Kasumi-1 (cell line): Measurements from ENCODE around the gene KIAA1586.
"Not testable (repeated sequence)": the region's sequence is repeated elsewhere in the genome, so short reads cannot be mapped to it uniquely, and the experiment has no call there.

Experiments used
- DNase-seq, 2 experiments: peaks; one replicate each; lab custom pipeline; 2025; lab: John Stamatoyannopoulos, UW

KIAA1586 gene

DNA sequence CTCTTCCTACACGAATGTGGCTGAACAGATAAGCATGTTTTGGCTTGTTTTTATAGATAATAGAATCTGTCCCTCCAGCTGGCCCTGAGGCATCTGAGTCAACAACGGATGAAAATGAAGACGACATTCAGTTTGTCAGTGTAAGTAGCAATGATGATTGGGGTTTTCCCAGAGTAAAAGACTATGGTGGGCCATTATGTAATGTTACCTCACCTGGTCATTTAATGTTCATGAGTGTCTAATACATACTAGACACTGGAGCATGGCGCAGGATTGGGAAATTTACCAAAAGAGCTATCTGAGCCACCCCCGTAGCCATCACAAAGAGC, 728 bp downstream of the KIAA1586 start:
- DNase-seq, result not testable (repeated sequence)

DNA sequence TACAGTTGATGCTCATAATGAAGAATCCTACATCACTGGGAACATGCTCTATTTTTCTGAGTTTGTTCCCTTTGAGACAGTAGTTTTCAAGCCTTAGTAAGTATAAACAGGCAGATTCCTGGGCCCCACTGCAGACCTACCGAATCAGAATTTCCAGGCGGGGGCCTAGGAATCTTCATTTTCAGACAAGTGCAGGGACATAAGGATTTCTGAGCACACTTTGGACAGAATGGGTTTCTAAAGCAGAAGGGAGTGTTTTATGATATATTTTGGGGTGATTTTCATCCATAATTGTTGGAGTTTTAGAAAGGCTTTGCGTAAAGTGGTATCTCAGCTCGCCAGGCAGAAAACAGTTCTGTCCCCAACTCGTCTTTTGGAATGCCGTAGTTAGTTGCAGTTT, 1.4 kb downstream of the KIAA1586 start:
- DNase-seq, result not testable (repeated sequence)

DNA sequence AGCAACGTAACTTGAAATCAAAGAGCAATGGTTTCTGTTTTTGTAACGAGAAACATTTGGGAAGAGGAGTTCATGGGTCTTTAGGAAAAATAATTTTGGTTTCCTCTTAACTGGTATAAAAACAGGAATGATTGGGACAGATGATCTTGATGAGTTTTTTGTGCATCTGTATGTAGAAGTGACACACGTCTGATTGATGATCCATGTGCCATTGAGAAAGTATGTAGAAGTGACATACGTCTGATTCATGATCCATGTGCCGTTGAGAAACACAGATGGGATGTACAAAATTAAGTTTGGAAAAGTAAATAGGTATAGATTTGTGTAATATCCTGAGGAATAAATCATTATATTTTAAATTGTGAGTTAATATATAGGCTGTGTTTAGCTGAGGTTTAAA, 2.1 kb downstream of the KIAA1586 start:
- DNase-seq, result no peak

DNA sequence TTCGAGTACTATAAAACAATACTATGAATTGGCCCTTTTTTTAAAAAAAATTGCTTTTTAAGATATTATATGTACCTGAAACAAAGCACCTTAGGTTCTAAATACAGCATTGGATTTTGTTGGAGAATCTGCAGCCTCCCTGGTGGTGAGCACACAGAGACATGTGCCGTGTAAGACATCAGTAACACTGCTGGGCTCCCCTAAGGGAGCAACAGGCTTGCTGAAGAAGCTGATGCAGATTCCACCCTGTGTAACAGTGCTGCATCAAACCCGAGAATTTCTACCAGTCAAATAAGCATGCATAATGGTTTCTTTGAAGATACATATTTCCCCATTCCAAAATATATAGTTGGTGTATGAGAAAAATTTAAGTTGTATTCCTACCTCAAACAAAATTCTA, 17.4 kb downstream of the KIAA1586 start:
- DNase-seq, result no peak

DNA sequence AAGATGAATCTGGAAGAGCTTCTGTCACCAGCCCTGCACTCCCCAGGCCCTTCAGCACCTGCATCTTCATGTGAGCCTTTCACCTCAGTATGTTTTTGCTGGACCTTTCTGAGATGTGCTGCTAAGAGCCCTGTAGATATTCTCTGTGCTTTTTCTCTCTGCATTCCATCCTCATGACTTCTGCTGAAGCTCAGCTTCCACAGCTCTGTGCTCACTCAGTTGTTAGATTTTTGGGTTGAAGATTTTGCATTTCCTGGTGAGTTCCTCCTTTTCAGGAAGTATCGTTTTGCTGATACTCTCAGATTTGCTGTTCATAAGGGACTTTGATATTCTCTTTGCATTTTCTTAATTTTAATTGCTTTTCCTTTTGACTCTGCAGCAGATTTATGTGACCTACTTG, 18.3 kb downstream of the KIAA1586 start:
- no peak for DNase-seq

DNA sequence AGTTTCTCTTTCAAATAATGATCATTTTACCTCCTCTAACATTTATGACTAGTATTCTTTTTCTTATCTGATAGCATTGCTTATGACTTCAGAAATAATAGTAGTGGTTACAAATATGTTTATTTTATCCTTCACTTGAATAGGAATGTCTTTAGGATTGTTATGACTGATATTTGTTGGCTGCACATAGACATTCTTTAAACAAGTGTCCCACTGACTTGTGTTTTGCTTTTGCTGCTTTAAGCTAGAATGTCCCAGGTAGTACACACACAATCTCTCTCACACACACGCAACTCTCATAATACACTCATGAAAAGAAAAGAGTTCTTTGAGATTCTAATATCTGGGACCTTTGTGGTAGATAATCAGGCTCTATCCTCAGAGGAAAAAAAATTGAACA, 21.6 kb downstream of the KIAA1586 start:
- no peak for DNase-seq

DNA sequence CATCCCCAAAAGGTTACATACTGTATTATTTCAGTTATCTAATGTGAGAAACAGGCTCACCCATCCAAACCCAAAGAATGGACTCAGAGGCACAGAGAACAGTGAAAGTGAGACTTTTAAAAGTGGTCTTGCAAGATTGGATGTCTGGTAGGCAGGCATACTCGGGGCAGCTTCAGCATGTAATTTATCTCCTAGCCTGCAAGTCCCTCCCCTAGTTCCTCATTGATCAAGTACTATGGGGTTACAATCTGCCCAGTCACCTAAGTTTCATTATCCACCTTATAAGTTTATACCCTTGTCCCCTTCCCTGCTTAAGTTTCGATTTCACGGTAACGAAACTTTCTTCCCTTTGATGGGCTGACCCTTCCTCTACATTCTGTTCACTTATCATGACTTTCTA, 22.7 kb downstream of the KIAA1586 start:
- DNase-seq, result no peak

DNA sequence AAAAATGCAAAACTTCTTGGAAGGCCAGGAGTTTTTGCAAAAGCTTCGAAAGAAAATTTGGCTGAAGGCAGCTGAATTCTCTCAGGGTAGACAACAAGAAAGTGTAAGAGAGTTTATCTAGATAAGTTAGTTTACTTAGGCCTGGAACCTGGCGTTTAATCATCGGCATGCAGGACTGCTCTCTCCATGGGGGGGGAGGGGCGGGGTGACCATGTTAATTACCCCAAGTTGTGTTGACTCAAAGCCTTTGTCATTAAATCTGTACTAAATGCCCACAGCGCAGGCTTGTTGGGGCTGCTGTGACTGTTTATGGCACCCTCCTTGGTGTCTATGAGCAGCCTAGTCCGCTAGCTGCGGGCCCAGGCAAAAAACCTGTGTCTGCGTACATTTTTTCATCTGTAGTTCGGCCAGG, 23.4 kb downstream of the KIAA1586 start:
- no peak for DNase-seq

DNA sequence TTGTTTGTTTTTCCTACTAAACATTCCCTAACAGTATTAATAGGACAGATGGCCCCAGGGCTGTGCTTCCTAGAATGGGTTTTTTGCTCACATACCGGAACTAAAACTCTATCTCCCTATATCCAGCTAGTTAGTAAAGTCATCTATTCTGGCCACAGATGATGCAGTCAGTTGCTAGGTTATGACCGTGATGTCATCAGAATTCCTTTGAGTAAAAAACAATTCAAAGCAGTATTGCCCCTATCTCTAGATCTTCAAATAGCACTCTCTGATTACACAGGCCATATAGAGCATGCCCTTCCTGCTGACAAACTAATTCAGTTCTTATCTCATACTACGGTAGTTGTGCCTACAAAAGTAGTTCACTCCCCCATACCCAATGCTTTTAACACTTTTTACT, 25.6 kb downstream of the KIAA1586 start:
- no peak for DNase-seq

DNA sequence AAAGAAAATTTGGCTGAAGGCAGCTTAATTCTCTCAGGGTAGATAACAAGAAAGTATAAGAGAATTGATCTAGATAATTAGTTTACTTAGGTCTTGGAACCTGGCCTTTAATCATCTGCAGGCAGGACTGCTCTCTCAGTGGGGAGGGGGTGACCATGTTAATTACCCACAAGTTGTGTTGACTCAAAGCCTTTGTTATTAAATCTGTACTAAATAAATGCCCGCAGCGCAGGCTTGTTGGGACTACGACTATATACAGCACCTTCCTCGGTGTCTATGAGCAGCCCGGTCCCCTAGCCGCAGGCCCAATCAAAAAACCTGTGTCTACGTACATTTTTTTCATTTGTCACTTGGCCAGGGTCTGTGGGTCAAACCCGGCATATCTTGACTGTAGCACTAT, 27.9 kb downstream of the KIAA1586 start:
- no peak for DNase-seq

DNA sequence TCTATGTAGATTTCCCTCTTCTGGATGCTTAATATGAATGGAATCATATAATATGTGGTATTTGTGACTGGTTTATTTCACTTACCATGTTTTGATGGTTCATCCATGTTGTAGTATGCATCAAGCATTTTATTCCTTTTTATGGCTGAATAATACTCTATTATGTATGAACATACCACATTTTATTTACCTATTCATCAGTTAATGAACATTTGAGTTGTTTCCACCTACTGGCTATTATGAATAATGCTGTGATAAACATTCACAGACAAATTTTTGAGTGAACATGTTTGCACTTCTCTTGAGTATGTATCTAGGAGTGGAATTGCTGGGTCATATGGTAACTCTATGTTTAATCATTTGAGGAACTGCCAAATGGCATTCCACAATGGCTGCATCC, 28.6 kb downstream of the KIAA1586 start:
- DNase-seq, result peak in 1 of 2 experiments; percentile 8

DNA sequence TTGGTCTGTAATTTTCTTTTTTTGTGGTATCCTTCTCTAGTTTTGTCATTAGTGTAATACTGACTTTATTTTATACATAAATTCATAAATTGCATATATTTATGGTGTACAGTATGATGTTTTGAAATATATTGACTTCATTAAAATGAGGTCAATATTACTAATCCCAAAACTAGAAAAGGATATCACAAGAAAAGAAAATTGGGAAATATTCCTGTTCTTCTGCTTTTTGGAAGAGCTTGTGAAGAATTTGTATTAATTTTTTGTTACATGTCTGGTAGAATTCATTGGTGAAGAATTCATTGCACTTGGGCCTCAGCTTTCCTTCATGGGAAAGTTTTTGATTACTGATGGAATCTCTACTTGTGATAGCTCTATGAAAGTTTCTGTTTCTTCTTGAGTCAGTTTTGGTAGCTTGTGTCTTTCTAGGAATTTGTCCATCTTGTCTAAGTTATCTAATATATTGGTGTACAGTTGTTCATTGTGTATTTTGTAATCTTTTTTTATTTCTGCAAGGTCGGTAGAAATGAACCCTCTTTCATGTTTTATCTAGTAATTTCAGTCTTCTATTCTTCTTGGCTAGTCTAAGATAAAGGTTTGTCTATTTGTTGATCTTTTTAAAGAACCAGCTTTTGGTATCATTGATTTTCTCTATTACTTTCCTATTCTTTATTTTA, 32.2 kb downstream of the KIAA1586 start:
- DNase-seq, result no peak

DNA sequence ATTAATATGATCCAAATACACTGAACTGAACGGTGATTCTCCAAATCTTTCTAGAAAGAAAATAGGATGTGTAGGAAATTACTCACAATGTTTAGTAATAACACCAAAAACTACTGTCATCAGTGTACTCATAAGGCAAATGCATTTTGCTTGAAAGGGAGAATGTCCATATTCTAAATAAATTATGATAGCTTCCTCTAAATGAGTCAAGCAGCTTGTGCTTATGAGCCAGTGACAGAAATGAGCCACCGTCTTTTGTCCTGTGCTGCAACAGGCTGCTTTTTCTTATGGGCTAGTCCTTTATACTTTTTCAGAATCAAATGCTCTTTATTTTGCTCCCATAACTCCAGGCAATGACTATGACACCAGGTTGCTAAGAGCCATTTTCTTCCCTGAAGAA, 39.0 kb downstream of the KIAA1586 start:
- no peak for DNase-seq

DNA sequence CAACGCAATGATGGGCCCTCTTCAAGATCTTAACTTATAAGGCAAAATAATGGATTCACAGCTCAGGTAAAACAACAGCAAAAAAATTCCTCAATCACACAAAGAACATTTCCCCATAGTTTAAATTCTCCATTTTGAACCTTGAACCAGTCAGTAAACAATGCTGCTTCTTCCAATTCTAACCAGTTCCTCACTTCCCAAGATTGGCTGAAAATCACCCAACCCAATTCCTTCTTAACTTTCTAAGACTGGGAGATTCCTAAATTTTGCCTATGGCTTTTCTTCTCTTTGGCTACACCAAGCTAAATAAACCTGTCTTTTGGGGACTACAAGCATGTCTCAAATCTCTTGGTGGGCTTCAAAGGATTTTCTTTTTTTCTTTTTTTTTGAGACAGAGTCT, 40.4 kb downstream of the KIAA1586 start:
- no peak for DNase-seq

DNA sequence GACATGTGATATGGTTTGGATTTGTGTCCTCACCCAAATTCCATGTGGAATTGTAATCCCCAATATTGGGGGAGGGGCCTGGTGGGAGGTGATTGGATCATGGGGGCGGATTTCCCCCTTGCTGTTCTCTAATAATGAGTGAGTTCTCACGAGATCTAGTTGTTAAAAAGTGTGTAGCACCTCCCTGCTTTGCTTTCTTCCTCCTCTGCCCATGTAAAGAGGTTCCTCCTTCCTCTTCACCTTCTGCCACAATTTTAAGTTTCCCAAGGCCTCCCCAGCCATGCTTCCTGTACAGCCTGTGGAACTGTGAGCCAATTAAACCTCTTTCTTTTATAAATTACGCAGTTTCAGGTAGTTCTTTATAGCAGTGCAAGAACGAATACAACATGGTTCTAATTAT, 41.4 kb downstream of the KIAA1586 start:
- peak; percentile 15 to 35 for DNase-seq

DNA sequence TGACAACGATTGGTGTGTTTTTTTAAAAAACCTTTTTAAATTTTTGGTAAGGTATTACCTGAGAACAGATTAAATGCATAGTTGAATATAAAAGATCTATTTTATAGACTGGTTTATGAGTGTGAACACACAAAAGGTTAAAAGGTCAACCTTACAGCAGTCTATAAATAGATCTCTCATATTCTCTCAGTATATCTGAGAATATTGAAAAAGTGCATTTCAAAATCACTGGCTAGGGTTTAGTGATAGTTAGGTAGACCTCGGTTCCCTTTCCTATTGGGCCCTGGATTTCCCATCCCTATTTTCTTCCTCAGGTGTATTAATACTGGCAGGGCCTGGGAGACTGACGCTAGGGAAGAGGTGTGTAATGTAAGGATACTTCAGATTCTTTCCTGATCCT, 42.8 kb downstream of the KIAA1586 start:
- no peak for DNase-seq

DNA sequence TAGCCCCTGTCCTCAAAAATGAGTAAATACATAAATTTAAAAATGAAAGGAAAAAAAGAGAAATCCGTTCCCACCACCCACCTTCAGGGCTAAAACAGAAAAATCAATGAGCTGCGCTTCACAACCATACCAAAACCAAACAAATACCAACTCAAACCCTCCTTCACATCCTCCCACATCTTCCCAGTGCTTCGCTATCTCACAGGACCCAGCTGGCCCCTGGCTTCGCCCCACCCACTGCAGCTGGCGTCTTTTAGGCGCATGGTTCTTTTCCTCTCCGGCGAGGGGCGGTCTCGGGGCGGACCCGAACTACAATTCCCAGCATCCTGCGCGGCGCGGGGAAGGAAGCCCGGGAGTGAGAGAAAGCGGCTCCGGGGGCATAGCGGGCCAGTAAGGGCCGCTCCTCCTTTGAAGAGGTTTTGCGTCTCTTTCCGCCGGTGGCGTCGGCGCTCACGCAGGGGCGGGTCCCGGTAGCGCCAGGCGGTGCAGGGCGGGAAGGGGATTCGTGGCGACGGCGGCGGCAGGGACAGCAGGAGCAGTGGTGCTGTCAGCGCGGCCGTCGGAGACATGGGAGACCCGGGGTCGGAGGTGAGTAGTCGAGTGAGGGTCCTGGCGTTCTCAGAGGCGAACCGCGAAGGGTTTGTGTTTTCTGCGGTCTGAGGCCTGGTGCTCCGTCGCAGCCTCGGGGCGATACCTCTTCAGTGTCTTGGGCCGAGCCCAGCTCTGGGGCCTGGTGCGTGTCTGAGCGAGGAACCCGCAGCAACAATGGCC, 43.4 kb downstream of the KIAA1586 start, which contains the start of gene ZNF451:
Gene ZNF451 (plus strand): TSS at position 502 of the 771 bp plus-strand sequence. CDS start 66 bp downstream, at position 568.
- DNase-seq, result peak; percentile 96 to 97

DNA sequence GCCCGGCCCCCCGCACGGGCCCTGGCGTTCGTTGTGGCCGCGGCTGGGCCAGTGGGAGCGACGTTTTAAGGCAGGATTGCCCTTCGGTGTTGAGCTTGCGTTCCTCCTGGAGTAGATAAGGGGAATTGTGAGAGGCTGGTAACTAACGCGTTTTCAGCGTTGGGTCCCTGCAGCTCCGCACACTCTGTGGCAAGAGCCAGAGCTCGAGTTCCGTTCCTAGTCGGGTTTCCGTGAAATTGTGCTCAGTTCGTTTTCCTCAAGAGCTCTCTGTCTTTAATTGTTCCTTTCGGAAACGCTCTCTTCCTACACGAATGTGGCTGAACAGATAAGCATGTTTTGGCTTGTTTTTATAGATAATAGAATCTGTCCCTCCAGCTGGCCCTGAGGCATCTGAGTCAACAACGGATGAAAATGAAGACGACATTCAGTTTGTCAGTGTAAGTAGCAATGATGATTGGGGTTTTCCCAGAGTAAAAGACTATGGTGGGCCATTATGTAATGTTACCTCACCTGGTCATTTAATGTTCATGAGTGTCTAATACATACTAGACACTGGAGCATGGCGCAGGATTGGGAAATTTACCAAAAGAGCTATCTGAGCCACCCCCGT, 44.1 kb downstream of the KIAA1586 start:
- DNase-seq, result not testable (repeated sequence)

DNA sequence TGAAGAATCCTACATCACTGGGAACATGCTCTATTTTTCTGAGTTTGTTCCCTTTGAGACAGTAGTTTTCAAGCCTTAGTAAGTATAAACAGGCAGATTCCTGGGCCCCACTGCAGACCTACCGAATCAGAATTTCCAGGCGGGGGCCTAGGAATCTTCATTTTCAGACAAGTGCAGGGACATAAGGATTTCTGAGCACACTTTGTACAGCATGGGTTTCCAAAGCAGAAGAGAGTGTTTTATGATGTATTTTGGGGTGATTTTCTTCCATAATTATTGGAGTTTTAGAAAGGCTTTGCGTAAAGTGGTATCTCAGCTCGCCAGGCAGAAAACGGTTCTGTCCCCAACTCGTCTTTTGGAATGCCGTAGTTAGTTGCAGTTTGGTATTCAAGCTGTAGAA, 44.9 kb downstream of the KIAA1586 start:
- DNase-seq, result not testable (repeated sequence)

DNA sequence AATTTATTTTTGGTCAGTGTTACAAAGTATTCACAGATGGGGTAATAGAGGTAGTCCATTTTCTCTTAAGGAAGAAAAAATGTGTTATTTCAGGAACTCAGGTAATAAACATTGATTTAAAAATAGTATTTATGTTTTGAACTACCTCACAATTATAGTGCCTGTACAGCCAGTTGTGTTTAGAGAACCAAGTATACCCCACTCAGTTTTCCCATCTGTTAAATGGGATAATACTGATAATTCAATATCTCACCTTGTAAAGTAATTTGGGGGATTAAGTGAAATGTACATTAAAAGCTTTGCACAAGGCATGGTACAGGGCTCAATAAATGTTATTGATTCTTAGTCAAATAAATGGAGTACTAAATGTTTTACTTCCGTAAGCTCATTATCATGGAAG, 48.2 kb downstream of the KIAA1586 start:
- DNase-seq, result no peak

DNA sequence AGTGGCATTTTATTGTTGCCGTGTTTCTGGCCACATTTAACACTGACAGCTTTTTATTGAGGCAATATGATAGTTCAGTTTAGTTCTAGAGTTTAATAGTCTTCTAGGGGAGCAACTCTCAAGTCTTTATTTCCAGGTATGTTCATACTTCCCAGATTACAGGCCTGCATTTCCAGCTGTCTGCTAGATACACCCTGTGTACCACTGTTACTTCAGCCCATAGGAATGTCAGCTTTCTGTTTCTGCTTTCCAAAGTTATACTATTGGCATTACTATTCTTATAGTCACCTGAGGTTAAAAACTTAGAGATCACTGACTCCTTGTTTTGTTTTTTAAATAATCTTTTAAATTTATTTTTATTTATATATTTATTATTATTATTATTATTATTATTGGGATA, 51.1 kb downstream of the KIAA1586 start:
- no peak for DNase-seq

DNA sequence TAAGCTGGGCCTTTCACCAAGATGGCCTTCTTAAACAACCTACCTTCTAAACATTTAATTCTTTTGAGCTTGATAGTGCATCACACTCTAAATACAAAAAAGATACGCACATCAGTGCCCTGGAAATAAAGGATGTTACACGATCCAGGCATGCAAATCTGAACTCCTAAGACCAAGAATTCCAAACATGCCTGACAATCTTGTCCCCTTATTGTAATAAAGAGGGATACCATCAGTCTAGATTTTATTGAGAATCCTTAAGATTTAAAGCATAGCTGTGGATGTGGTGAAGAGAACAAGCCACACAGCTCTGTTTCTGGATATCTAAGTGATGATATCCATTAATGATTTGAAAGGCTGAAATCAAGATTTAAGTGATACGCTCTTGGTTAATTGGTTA, 56.5 kb downstream of the KIAA1586 start:
- DNase-seq, result no peak

DNA sequence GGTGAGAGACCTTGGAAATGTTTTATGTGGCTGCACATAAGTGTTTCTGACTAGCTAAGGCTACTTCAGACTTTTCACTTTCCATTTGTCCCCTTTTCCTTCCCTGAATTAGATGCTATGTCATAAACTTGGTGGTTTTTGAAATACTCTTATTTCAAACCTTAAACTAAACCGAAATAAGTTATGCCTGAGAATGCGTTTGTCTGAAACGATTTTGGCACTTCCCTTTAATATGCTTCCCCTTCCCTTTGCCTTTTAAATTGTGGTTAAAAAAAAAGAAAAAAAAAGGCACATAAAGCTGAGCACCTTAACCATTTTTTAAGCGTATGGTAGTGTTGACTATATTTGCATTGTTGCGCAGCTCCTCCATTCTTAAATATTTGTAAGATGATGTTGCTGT, 57.8 kb downstream of the KIAA1586 start:
- DNase-seq, result peak; percentile 56 to 72
